Activated B cell treated with CpG ODN at 0.5 μM for 24 hours (primary cell): ENCODE measurements around the gene ISL2. TPM values are rescaled to one million over a fixed set of nuclear protein-coding genes. Genes with fewer than 3 reads are reported as not detected.
A peak's percentile ranks its signal among the peaks of the same experiment; 100 is the strongest.
"Not testable (repeated sequence)": the region's sequence is repeated elsewhere in the genome, so short reads cannot be mapped to it uniquely, and the experiment has no call there.

ENCODE experiments used
- ATAC-seq: fragments of 200-7000 bp; cut with Tn5 transposase; one replicate; pipeline ENCODE4 v1.10.0; 2021; ENCODE audit warnings: low read depth, mild to moderate bottlenecking, moderate library complexity
- CTCF ChIA-PET: fragments of 350-600 bp; sonication (Branson Sonifier 250); formaldehyde crosslinking; loops from one replicate; lab custom pipeline; 2021; ENCODE audit warnings: antibody characterized with exemption; lab: Charles Lee
- POLR2A ChIA-PET: fragments of 350-600 bp; sonication (Branson Sonifier 250); formaldehyde crosslinking; loops from one replicate; lab custom pipeline; 2021; ENCODE audit warnings: antibody characterized with exemption; lab: Charles Lee
- DNase-seq: peaks from one replicate; pipeline ENCODE4 v3.0.0; 2022
- H3K27ac Mint-ChIP-seq: one replicate; pipeline ENCODE4 v1.8.0; 2020; ENCODE audit warnings: mixed read lengths
- H3K27me3 Mint-ChIP-seq: one replicate; pipeline ENCODE4 v1.8.0; 2021; ENCODE audit warnings: mixed read lengths
- H3K36me3 Mint-ChIP-seq: one replicate; pipeline ENCODE4 v1.8.0; 2021; ENCODE audit warnings: low read depth, mixed read lengths
- H3K4me1 Mint-ChIP-seq: one replicate; pipeline ENCODE4 v1.8.0; 2021; ENCODE audit warnings: mixed read lengths
- H3K4me3 Mint-ChIP-seq: one replicate; pipeline ENCODE4 v1.8.0; 2020; ENCODE audit warnings: mild to moderate bottlenecking, mixed read lengths
- H3K9me3 Mint-ChIP-seq: one replicate; pipeline ENCODE4 v1.8.0; 2020; ENCODE audit warnings: mixed read lengths
- intact Hi-C: fragments of 100-400 bp; cut with micrococcal nuclease; formaldehyde crosslinking; loops from one replicate; pipeline ENCODE4 v1.15.1; 2024
- total RNA-seq: library from RNA; stranded (reverse); gene quantifications from 2 replicates; pipeline ENCODE4 v1.2.3, GENCODE V29; 2022
- TF ChIP-seq, protein P1 (sequence below): fragments of 200-600 bp; IDR thresholded peaks from one replicate; pipeline ENCODE4 v1.8.0; 2022; ENCODE audit warnings: antibody characterized with exemption, mild to moderate bottlenecking

ISL2 gene
- 0.35 and 0.39 TPM in 2 replicates for total RNA-seq

DNA sequence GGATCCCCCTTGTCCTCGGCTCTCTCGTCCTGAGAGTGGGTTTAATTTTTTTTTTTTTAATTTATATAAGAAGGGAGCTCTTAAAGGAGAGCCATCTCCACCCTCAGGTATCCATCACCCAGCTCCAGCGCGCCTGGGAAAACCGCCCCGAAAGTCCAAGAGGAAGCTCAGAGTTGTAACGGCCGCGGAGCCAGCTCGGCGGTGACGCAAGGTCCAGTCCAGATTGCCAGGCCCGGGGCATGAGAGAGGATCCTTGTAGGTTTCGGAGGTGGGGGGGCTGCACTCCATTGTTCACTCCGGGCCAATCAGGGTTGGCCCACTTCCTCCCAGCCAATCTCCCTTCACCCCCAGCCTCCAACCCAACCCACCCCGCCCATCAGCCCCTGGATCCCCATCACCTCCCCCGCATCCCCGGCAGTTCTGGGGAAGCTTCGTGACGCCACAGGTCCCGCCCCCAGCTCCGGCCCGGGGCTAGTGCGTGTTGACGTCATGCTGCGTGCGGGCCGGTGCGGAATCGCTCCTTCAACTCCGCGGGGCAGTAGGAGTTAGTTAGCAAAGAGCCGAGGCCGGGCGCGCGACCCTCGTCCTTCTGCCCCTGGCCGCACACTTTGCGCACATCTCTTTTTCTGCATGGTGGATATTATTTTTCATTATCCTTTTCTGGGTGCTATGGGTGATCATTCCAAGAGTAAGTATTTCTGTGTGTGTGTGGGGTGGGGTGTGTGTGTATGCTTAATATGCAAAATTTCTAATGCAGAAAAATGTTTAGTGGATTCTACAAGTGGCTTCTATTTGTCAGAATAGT lies at the start of gene ISL2:
TSS of gene ISL2 (plus strand) at position 520 of the 805 bp plus-strand sequence. CDS start at position 631, 111 bp downstream.
- peak; percentile 45 for DNase-seq

DNA sequence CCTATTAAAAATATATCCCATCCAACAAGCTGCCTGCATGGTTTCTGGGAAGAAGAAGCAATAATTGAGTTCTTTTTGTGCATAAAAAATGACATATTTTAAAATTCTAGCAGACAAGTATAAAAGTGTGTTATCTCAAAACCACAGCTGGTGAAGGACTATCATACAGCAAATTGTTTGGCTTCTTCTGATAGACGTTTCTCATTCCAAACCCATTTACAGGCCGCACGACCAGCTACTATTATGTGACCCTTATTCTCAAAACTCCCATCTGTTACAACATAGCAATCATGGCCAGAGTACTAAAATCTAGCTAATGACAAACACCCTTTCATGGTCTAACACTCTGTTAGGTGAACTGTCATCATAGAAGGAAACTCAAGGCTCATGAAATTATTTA lies 47.0 kb upstream of the ISL2 start:
- TF ChIP-seq, protein P1, sequence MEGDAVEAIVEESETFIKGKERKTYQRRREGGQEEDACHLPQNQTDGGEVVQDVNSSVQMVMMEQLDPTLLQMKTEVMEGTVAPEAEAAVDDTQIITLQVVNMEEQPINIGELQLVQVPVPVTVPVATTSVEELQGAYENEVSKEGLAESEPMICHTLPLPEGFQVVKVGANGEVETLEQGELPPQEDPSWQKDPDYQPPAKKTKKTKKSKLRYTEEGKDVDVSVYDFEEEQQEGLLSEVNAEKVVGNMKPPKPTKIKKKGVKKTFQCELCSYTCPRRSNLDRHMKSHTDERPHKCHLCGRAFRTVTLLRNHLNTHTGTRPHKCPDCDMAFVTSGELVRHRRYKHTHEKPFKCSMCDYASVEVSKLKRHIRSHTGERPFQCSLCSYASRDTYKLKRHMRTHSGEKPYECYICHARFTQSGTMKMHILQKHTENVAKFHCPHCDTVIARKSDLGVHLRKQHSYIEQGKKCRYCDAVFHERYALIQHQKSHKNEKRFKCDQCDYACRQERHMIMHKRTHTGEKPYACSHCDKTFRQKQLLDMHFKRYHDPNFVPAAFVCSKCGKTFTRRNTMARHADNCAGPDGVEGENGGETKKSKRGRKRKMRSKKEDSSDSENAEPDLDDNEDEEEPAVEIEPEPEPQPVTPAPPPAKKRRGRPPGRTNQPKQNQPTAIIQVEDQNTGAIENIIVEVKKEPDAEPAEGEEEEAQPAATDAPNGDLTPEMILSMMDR: no peak
- H3K27me3 Mint-ChIP-seq: no peaks in the 10 kb centered on the region
- H3K4me3 Mint-ChIP-seq: no peak overlapping the region
- peaks cover 3% of the 10 kb centered on the region for H3K9me3 Mint-ChIP-seq
- peaks cover 46% of the 10 kb centered on the region for H3K36me3 Mint-ChIP-seq
- intact Hi-C loops: no loop called here
- ATAC-seq: no peak
- DNase-seq: no peak
- CTCF ChIA-PET: no interaction called here
- POLR2A ChIA-PET: no interaction called here
- H3K4me1 Mint-ChIP-seq: peaks cover 17% of the 10 kb centered on the region
- no peak overlapping the region for H3K27ac Mint-ChIP-seq

More for the DNA sequence above, at the start of gene ISL2:
- Mint-ChIP-seq H3K9me3 (no peaks in the 10 kb centered on the region), H3K27ac (peak within 1 kb of the TSS; percentile 60), H3K4me3 (peak within 1 kb of the TSS; percentile 82), H3K27me3 (peaks cover 56% of the 10 kb centered on the region), H3K4me1 (peaks cover 57% of the 10 kb centered on the region), H3K36me3 (no peaks in the 10 kb centered on the region)
- intact Hi-C loops: loop anchor here (5.0 to 10.0 kb wide), 2 partner anchors 506 to 528 kb away; no protein-coding TSS in a partner anchor
- TF ChIP-seq, protein P1: no peak
- ChIA-PET CTCF (interaction anchor here (1.2 kb wide), 1 partner anchor 10 kb away, joined by 3 read pairs; no protein-coding TSS in a partner anchor), POLR2A (interaction anchor here (0.5 to 2.0 kb wide), 8 partner anchors 9 to 885 kb away, joined by 3 to 16 read pairs (median 4); partner anchors contain the start of genes ETFA and SIN3A)
- ATAC-seq: peak; percentile 43

DNA sequence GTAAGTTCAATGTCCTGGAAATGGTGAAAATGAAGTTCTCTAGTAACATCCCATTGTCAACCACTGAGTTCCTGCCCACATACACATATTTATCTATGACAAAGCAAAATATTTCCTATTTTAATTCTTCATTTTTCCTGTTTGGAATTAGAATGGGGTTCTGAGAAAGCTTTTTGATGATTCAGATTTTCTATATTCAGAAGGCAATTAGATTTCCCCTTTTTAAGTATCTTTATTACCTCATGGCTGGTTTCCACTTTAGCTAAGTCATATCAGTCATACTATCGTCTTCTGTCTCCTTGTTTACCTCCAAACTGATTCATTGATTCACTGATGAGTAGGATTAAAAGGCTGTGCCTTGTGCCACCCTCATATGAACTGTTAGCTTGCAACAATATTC lies 43.2 kb upstream of the ISL2 start:
- Mint-ChIP-seq H3K4me1 (peaks cover 19% of the 10 kb centered on the region), H3K36me3 (peaks cover 32% of the 10 kb centered on the region), H3K27me3 (no peaks in the 10 kb centered on the region), H3K9me3 (peaks cover 3% of the 10 kb centered on the region), H3K4me3 (no peak overlapping the region), H3K27ac (no peak overlapping the region)
- POLR2A ChIA-PET: no interaction called here
- ATAC-seq (no peak), DNase-seq (no peak)
- intact Hi-C loops: no loop called here
- TF ChIP-seq, protein P1: no peak
- CTCF ChIA-PET: no interaction called here

DNA sequence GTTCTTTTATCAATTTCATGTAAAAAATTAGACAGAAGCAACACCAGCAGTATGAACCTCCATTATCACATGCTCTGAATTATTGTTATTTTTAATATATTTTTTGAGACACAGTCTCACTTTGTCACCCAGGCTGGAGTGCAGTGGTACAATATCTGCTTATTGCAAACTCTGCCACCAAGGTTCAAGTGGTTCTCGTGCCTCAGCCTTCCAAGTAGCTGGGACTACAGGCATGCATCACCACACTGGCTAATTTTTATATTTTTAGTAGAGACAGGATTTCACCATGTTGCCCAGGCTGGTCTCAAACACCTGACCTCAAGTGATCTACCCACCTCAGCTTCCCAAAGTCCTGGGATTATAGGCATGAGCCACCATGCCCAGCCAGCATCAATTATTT lies 42.1 kb upstream of the ISL2 start:
- H3K36me3 Mint-ChIP-seq: peaks cover 29% of the 10 kb centered on the region
- intact Hi-C loops, H3K9me3 Mint-ChIP-seq, H3K27ac Mint-ChIP-seq, H3K4me3 Mint-ChIP-seq, POLR2A ChIA-PET, H3K27me3 Mint-ChIP-seq, DNase-seq, CTCF ChIA-PET, ATAC-seq: not testable (repeated sequence)
- H3K4me1 Mint-ChIP-seq: peaks cover 19% of the 10 kb centered on the region

DNA sequence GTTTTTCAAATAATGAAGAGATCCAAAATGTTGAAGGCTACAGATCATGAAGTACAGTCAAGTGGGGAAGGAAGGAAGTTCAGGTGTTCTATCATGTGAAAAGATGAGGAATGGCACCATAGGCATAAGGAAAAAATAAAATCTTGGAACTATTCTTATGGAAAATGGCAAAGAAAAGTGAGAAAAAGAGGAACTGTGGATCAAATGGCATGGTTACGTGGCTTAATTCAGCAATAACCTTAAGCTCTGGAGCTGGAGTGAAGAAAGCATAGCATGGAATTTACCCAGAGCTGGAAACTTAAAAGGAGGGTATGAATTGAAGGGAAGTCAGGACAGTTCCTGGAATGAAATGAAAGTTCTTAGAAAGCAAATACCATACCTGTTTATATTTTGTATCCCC lies 39.7 kb upstream of the ISL2 start:
- ChIA-PET CTCF (no interaction called here), POLR2A (no interaction called here)
- TF ChIP-seq, protein P1: no peak
- intact Hi-C loops: no loop called here
- ATAC-seq (no peak), DNase-seq (no peak)
- Mint-ChIP-seq H3K36me3 (peaks cover 15% of the 10 kb centered on the region), H3K4me3 (no peak overlapping the region), H3K27ac (no peak overlapping the region), H3K4me1 (peaks cover 19% of the 10 kb centered on the region), H3K27me3 (no peaks in the 10 kb centered on the region), H3K9me3 (peaks cover under 1% of the 10 kb centered on the region)

DNA sequence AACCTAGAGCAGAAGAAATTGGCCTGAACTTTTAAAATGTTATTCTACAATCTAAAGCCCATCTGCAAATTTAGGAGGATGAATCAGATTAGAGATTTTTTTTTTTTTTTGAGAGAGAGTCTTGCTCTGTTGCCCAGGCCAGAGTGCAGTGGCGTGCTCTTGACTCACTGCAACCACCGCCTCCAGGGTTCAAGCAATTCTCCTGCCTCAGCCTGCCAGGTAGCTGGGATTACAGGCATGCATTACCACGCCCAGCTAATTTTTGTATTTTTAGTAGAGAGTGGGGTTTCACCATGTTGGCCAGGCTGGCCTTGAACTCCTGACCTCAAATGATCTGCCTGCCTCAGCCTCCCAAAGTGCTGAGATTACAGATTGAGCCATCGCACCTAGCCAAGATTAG lies 38.6 kb upstream of the ISL2 start:
- ATAC-seq, H3K4me3 Mint-ChIP-seq, CTCF ChIA-PET, H3K36me3 Mint-ChIP-seq, H3K27ac Mint-ChIP-seq, H3K9me3 Mint-ChIP-seq, DNase-seq, intact Hi-C loops, H3K27me3 Mint-ChIP-seq: not testable (repeated sequence)
- POLR2A ChIA-PET: interaction anchor here (0.6 to 0.7 kb wide), 2 partner anchors 8 to 39 kb away, joined by 3 to 4 read pairs; partner anchors contain the start of gene ISL2
- H3K4me1 Mint-ChIP-seq: peaks cover 19% of the 10 kb centered on the region
